Non-pigmented ciliary epithelial cell (primary cell): Measurements from ENCODE around the gene OTX2.

Experiments used
- DNase-seq: peaks from one replicate; pipeline ENCODE4 v3.0.0-alpha.2; 2010; ENCODE audit warnings: low read depth

Gene OTX2

DNA sequence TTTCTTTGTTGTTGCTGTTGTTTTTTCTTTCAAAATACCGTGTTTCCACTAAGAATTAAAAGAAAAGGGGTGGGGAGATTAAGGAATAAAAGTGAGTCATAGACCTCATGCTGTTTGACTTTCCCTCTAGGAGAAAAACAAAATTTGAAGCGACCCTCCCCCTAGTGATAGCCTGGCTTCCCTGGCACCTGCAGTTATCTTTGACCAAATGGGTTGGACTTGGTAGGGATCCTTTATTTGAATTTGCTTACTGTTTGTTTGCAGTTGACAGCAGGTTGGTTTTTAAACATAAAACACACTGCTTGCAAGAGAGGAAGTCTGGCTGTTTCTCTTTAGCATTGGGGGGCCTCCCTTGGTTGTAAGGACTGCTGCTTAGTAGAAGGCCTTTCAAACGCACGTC, 14.0 kb downstream of the OTX2 start:
- no peak for DNase-seq

DNA sequence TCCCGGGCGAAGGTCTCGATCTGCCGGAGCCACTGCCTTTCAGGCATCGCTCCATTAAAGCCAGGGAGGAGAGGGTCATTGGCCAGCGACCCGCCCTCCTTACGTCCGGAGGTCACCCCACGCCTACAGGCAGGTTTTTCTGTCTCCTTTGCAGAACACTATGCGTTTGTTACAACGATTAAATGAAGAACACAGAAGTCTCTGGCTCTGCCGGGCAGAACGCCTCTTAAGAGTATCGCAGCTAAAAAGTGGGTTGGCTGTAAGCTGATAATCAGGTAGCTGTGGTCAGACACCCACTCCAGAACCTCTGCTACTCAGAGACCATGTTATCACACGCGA, 15.0 kb downstream of the OTX2 start:
- no peak for DNase-seq

DNA sequence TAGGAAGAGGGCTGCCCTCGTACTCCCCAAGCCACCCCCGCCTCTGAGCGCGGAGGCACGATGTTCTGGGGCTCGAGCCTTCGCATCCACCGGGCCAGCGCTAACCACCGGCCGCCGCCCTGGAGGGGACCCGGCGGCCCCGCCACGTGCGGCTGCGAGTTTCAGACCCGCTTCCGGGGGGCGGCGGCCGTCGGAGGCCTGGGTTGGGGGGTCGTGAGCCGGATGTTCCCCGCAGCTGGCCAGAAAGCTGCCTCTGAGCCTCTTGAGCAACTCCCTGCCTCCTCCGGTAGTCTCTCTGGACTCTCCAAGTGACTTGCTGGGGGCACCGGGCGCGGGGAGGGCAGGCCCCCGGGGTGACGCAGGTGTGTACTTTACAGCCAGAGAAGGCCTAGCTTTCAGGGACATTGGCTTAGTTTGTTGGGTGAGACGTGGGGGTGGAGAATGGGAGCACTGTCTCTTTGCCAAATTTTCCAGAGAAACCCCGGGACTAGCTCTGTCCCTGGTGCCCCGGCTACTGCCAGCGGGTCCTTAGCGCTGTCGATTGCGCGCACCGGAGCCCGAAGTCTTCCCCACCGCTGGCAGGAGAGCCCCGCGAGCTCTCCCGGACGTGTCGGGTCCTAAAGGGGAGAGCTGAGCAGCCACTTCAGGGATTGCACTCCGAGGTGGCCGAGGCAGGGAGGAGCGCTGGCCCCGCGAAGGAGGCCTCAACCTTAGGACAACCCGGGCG, 15.6 kb downstream of the OTX2 start:
- DNase-seq = no peak

DNA sequence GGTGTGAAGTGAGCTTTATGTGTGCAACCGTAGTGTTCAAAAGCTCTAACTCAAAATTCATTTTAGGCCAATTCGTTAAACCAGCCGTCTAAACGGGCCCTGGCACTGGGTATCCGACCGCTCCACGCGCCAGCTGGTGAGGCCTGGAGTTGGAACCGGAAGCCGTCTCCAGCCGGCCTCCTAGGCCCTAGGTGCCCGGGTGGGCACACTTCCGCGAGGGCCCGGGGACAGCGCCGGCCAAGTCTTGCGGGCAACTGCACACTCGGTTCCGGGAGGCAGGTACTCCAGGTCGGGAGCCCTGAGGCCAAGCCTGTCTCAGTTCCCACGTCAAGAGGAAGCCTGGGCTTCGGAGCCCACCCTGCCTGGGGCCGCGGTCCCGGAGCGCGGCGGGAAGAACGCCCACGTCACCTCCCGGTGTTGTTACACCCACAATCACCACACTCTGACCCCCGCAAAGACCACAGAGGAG, 16.2 kb downstream of the OTX2 start:
- no peak for DNase-seq

DNA sequence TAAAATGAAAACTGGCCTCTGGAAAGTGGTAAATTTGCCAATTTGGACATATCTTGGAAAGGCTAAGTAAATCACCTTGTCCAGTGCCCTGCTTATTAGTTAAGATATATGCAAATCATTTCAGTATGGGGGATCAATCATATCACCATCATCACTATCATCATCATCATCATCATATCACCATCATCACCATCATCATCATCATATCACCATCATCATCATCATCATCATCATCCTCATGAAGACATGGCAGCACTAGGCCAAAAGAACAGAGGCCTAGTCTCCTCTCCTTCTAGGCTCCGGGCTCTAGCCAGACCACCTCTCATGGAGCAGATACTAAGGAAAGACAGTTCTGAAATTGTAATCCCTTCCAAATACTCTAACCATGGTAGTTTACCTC, 20.3 kb downstream of the OTX2 start:
- no peak for DNase-seq

DNA sequence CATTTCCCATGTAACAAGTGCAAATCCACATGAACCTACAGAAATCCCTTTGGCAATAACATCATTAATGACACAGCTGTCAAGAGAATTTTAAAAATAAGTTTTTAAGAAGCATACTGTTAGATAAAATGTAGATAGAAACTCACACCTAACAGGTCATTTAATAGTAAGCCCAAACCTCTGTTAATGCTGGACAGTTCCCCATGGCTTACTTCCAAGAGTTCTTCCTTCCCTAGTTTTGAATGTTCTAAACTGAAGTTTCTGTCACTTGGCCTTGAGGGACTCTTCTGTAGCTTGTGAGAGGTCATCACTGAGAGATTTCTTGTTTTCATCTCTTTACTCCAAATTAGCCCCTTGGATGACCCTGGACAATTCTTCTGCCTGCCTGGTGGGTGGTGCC, 22.7 kb downstream of the OTX2 start:
- no peak for DNase-seq

DNA sequence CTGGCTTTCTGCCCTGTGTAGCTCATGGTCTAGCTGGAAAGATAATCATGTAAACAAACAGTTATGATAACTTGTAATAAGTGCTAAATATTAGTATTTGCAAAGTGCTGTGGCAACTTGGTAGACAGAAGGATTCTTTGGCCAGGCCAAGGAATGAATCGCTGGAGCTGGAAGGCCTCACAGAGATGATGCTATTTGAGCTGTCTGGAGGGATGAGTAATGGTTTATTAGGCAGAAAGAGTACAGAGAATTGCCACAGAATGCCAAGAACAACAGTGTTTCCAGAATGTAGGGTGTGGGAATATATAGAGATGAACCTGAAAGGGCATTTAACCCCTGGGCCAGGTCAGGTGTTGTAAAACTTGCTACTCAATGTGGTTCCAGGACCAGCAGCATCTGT, 27.6 kb downstream of the OTX2 start:
- DNase-seq = no peak

DNA sequence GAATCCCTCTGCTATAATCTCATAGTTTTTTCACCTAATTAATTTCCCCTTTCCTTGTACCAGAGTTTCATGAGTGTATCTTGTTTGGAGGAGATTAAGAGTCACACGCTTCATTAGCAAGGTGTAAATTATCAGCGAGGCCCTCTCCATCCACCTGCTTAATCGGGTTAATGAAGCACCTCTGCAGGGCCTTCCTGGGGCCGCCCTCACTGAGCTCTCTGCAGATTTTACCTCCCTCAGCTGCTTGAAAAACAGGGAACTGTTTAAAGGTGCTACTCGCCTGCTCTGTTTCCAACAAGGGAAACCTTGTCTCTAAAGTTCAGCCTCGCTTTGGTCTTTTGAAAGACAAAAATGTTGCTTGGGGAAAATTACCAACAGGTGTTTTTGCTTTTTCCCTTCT, 35.8 kb downstream of the OTX2 start:
- DNase-seq = no peak

DNA sequence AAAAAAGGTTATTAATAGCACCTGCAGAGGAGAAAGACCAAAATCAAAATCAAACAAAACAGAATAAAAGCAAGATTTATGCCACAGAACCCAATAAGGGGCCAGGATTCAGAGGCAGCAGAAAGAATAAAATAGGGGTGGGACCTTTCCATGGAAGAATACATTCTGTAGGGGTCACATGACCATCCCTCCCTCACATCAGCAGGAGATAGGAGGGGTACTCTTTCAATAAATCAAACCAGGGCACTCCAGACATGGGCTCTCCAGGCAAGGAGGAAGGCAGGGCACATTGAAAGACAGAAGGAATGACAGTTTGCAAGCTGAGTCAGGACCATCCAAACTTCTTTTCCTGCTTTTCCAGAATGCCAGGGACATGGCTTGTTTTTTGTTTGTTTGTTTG, 39.8 kb downstream of the OTX2 start:
- no peak for DNase-seq

DNA sequence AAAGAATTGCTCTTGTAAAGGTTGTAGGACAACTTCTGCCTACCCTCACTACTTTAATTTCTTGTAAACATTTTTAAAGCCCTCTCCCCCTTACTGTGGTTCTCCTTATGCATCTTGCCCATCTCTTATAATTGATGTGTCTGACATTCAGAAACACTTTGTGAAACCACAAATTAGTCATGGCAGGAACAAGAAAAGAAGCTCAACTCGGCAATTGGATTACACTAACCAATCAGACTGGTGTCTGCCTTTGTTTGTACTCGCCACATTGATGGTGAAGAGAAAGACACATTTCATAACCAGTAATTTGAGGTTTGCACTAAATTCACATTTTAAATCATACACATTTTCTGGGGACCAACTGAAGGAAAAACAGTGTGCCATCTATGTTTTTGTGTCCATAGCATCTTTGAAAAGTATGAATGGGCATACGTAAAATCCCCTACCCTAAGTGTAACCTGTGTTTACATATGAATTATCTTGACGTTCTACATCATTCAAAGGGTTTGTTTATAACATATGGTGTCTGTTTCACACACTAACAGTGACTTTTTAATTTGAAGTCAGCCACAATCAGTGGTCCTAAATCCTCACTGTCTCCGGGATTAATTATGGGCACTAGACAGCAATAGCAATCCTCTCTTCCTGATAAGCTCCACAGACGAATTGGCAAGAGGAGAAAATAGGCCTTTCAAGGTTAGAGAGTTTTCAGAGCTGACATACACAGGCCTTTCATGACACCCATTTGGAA, 49.9 kb downstream of the OTX2 start:
- DNase-seq = no peak

DNA sequence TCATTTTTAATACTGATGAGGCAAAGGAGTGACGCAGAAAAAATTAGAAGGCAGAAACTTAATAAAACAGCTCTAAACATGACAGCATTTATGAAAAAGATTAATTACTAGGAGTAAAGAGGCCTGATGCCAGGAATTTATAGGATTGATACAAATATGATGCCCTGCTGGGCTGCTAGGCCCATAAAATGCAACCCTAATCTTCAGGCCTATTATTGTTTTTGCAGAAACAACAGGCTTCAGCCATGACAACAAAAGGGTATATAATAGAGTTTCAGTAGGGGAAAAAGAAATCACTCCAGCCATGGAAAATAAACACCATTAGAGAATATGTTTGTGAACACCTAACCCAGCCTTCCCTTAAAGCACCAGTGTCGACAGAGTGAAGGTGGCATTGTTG, 50.6 kb downstream of the OTX2 start:
- no peak for DNase-seq

DNA sequence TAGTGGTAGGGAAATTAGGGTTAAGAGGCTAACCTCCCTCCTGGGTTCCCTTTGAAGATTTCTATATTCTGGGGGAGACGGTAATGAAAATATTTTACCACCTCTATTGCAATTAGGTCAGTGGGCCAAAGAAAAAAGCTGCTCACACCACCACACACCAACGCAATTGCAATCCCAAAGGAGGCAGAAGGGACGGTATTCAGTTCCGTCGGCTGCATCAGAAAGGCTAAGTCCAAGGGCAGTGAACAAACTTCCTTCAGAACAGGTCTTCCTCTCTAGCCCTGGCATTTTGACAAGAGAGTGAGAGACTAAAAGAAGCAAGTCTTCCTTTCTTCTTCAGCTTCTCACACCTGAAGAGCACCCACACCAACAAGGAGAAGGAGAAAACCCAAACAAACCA, 51.2 kb downstream of the OTX2 start:
- no peak for DNase-seq

DNA sequence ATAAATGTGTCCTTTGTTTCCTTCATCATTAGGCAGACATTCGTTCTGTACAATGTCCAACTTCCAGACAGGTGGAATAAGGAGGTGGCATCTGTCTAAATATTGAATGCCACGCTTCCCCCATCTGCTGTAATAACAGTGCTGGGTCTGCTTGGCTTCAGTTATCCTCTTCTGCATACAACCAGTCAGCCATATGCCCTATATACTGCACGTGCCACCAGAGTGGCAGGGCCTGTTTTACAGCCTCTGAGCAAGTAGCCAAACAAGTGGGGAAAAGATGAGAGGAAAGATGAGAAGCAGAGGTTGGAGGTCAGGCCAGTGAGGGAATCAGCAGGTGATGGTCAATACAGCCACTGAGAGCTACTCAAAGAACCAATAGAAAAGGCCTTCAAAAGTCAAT, 55.4 kb downstream of the OTX2 start:
- no peak for DNase-seq

DNA sequence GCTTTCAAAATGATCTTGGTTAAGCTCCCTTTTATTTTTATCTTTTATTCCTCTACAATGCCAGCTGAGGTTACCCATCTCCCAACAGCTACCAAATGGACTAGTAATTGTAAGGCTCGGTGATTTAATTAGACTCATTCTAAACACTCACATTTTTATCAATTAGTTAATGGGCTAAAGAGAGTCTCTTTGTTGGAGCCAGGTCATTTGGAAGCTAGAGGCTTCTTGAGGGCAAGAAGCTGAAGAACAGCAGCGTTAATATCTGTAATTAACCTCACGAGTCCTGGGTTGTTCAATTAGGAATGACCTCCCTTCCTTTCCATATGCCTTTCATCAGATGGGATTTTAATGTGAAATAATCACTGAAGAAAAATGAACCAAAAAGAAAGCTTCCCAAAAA, 56.9 kb downstream of the OTX2 start:
- DNase-seq = no peak

DNA sequence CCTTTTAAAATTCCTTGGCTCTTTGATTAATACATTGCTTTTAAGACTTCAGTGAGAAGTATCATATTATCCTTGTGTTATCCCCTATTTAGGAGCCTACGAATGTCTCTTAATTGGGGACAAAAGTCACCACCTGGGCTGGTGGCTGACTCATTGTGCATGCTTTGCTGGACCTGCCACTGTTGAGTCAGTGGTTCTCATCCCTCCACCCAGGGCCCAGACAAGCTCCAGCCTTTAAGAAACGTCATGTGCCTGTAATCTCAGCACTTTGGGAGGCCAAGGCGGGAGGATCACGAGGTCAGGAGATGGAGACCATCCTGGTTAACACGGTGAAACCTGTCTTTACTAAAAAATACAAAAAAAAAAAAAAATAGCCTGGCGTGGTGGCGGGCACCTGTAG, 57.9 kb downstream of the OTX2 start:
- no peak for DNase-seq

DNA sequence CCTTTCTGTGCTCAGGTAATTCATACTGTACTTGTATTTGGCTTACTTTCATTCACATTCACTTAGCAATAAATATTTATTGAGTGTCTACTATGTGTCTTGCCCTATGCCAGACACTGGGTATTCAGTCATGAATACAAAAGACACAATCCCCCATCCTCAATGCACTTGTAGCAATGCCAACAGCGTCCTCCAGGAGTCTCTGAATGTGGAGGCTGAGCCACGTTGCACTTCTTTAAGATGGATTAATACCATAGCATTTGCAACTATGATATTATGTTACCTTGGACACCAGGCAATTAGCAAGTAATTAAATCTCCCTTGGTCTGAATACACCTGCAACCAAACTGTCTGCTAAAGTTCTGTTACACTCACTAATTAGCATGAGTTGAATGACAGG, 58.8 kb downstream of the OTX2 start:
- no peak for DNase-seq
